Ovary (tissue), 3 donors: ENCODE results near the gene GRIN3A.

ENCODE experiments used
- CTCF ChIP-seq, 3 donors: fragments of 450-650 bp in 2 of 3; fragments of 200-600 bp in 1 of 3; IDR thresholded peaks; one replicate each; pipeline versions ENCODE4 v1.5.1 to v1.8.0; 2016 to 2022; ENCODE audit warnings: antibody characterized with exemption in 3 of 3, mild to moderate bottlenecking in 1 of 3
- EP300 ChIP-seq: sonication (generic); formaldehyde crosslinking; IDR thresholded peaks from one replicate; pipeline ENCODE4 v1.6.1; 2017; ENCODE audit warnings: antibody characterized with exemption
- POLR2A ChIP-seq: fragments of 450-650 bp; IDR thresholded peaks from one replicate; pipeline ENCODE4 v1.6.1; 2017; ENCODE audit warnings: antibody characterized with exemption, mild to moderate bottlenecking, moderate library complexity
- donor health status: DM: no; HTN: no; CAD: no.

- TF ChIP-seq CTCF (IDR thresholded peaks at IDR 0.05) (no peak), POLR2A (no peak), EP300 (no peak)
Measured at GRCh38 chr9:101561740-101562139, 176.7 kb downstream of the GRIN3A start.
